ENCODE measurements around the gene PLA2G6. TPM values are rescaled to one million over a fixed set of nuclear protein-coding genes. Genes with fewer than 3 reads are reported as not detected.
"Not testable (repeated sequence)": the region's sequence is repeated elsewhere in the genome, so short reads cannot be mapped to it uniquely, and the experiment has no call there.

Gene PLA2G6
- total RNA-seq, 2 experiments from 2014 or later: 33.9 to 83.9 TPM

DNA sequence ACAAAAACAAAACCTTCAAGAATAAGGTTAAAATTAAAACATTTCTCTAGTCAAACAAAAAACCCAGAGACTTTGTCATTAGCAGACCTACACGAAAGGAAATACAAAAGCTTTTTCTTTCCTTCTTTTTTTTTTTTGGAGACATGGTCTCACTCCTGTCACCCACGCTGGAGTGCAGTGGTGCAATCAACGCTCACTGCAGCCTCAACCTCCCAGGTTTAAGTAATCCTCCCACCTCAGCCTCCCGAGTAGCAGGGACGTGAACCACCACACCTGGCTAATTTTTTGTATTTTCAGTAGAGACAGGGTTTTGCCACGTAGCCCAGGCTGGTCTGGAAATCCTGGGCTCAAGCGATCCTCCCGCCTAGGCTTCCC is 30.5 kb downstream of the PLA2G6 start:
- no TSS peak for BruUV-seq (replicated peaks)
- ChIA-PET POLR2A (interaction anchor here (1.1 kb wide), 1 partner anchor 114 kb away, joined by 3 read pairs; no protein-coding TSS in a partner anchor), CTCF (ENCODE audit: unreplicated experiment) (no interaction called here)

DNA sequence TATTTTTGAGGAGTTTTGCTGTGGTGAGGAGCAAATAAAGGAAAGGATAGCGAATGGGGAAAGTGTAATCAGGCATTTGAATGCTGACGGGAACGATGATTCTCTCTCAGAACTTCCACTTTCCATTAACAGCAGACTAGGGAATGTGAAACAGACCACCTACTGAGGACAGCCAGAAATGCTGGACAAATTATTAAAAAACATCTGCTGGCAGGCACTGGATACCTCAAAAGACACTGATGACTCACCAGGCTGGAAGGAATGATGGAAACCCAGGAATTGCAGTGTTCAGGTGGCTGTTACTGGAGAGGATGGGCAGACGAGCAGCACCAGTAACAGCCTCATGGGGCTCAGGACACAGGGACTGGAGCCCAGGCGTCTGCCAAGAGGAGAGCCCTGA is 33.4 kb downstream of the PLA2G6 start:
- Histone ChIP-seq H3K4me3 (ENCODE audit: low read depth, low read length, poor library complexity, severe bottlenecking) (no peak overlapping the region), H3K4me2 (ENCODE audit: low read length) (no peak overlapping the region), H3K79me2 (ENCODE audit: insufficient read depth, low read depth, low read length) (no peaks in the 10 kb centered on the region), H2AFZ (ENCODE audit: low read length) (no peak overlapping the region), H3K9me3 (ENCODE audit: low read length) (no peaks in the 10 kb centered on the region), H3K4me1 (ENCODE audit: insufficient read depth, low read length, poor library complexity, severe bottlenecking) (no peaks in the 10 kb centered on the region), H3K9me2 (ENCODE audit: insufficient read depth, low read length) (no peaks in the 10 kb centered on the region), H3K27ac (ENCODE audit: low read depth, low read length, poor library complexity, severe bottlenecking) (no peak overlapping the region), H3K36me3 (ENCODE audit: insufficient read depth, low read length) (peaks cover 3% of the 10 kb centered on the region; the same call in 1 of the 2 replicates), H4K20me1 (ENCODE audit: insufficient read depth, low read length) (no peaks in the 10 kb centered on the region)
- no peak for TF ChIP-seq EZH2phosphoT487 (IDR thresholded peaks at IDR 0.05; ENCODE audit: borderline replicate concordance, low read depth, low read length)
- TF ChIP-seq, protein P1, sequence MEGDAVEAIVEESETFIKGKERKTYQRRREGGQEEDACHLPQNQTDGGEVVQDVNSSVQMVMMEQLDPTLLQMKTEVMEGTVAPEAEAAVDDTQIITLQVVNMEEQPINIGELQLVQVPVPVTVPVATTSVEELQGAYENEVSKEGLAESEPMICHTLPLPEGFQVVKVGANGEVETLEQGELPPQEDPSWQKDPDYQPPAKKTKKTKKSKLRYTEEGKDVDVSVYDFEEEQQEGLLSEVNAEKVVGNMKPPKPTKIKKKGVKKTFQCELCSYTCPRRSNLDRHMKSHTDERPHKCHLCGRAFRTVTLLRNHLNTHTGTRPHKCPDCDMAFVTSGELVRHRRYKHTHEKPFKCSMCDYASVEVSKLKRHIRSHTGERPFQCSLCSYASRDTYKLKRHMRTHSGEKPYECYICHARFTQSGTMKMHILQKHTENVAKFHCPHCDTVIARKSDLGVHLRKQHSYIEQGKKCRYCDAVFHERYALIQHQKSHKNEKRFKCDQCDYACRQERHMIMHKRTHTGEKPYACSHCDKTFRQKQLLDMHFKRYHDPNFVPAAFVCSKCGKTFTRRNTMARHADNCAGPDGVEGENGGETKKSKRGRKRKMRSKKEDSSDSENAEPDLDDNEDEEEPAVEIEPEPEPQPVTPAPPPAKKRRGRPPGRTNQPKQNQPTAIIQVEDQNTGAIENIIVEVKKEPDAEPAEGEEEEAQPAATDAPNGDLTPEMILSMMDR (conservative IDR thresholded peaks at IDR 0.05; ENCODE audit: low read length): no peak
- intact Hi-C loops (cut with micrococcal nuclease; ENCODE audit: unreplicated experiment): no loop called here
- ChIA-PET CTCF (ENCODE audit: unreplicated experiment) (no interaction called here), POLR2A (no interaction called here)
- DNase-seq (ENCODE audit: low spot score): no peak
- BruUV-seq (replicated peaks): no TSS peak

More for the DNA sequence above, 30.5 kb downstream of the PLA2G6 start:
- no peak for DNase-seq (ENCODE audit: low spot score)
- Histone ChIP-seq H3K27ac (ENCODE audit: low read depth, low read length, poor library complexity, severe bottlenecking) (no peak overlapping the region), H3K9me3 (ENCODE audit: low read length) (no peaks in the 10 kb centered on the region), H3K9me2 (ENCODE audit: insufficient read depth, low read length) (no peaks in the 10 kb centered on the region), H3K4me3 (ENCODE audit: low read depth, low read length, poor library complexity, severe bottlenecking) (no peak overlapping the region), H2AFZ (ENCODE audit: low read length) (no peak overlapping the region), H3K79me2 (ENCODE audit: insufficient read depth, low read depth, low read length) (no peaks in the 10 kb centered on the region), H3K4me1 (ENCODE audit: insufficient read depth, low read length, poor library complexity, severe bottlenecking) (no peaks in the 10 kb centered on the region), H3K4me2 (ENCODE audit: low read length) (no peak overlapping the region), H3K36me3 (ENCODE audit: insufficient read depth, low read length) (no peaks in the 10 kb centered on the region), H4K20me1 (ENCODE audit: insufficient read depth, low read length) (no peaks in the 10 kb centered on the region)
- TF ChIP-seq EZH2phosphoT487 (IDR thresholded peaks at IDR 0.05; ENCODE audit: borderline replicate concordance, low read depth, low read length): no peak
- TF ChIP-seq, protein P1 (conservative IDR thresholded peaks at IDR 0.05; ENCODE audit: low read length): no peak
- intact Hi-C loops (cut with micrococcal nuclease; ENCODE audit: unreplicated experiment): no loop called here

DNA sequence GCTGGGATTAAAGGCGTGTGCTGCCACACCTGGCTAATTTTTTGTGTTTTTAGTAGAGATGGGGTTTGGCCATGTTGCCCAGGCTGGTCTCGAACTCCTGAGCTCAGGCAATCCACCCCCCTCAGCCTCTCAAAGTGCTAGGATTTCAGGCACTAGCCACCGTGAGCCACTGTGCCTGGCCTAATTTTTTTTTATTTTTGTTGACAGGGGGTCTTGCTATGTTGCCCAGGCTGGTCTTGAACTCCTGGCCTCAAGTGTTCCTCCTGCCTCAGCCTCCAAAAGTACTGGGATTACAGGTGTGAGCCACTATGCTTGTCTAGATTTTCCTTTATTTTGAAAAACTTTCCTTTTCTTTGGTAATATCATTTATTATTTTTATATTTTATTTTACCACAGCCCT is 35.5 kb downstream of the PLA2G6 start:
- H3K4me2 ChIP-seq (ENCODE audit: low read length); H3K27ac ChIP-seq (ENCODE audit: low read depth, low read length, poor library complexity, severe bottlenecking); BruUV-seq (replicated peaks); H3K4me1 ChIP-seq (ENCODE audit: insufficient read depth, low read length, poor library complexity, severe bottlenecking); H4K20me1 ChIP-seq (ENCODE audit: insufficient read depth, low read length); DNase-seq (ENCODE audit: low spot score); H3K9me3 ChIP-seq (ENCODE audit: low read length); H2AFZ ChIP-seq (ENCODE audit: low read length); H3K79me2 ChIP-seq (ENCODE audit: insufficient read depth, low read depth, low read length); POLR2A ChIA-PET; H3K9me2 ChIP-seq (ENCODE audit: insufficient read depth, low read length); H3K4me3 ChIP-seq (ENCODE audit: low read depth, low read length, poor library complexity, severe bottlenecking); CTCF ChIA-PET (ENCODE audit: unreplicated experiment); intact Hi-C loops (cut with micrococcal nuclease; ENCODE audit: unreplicated experiment); H3K36me3 ChIP-seq (ENCODE audit: insufficient read depth, low read length): not testable (repeated sequence)

Measured in OCI-LY7 (cell line).